Kidney (tissue), 14 donors: ENCODE data around the gene NUP210. TPM values are rescaled to one million over a fixed set of nuclear protein-coding genes. Genes with fewer than 3 reads are reported as not detected.
A peak's percentile ranks its signal among the peaks of the same experiment; 100 is the strongest.

Experiments
- DNase-seq, 5 donors: peaks; one replicate each; pipeline ENCODE4 v3.0.0-alpha.2; 2013 to 2020
- FAIRE-seq: peaks from 2 replicates; lab custom pipeline; 2012; peaks lifted over from hg19 to GRCh38; lab: Jason Lieb, UNC
- H3K27ac ChIP-seq, 2 donors: one replicate each; pipeline ENCODE4 v1.7.0; 2013; ENCODE audit warnings: low read depth in 2 of 2, low read length in 2 of 2, inconsistent platforms in 1 of 2
- H3K27me3 ChIP-seq: one replicate; pipeline ENCODE4 v1.7.1; 2013; ENCODE audit warnings: low read length, inconsistent platforms; ENCODE audit not compliant: control insufficient read depth, insufficient read depth
- H3K36me3 ChIP-seq, 3 donors: one replicate each; pipeline versions ENCODE4 v1.7.0 to v1.7.1; 2013; ENCODE audit warnings: low read length in 3 of 3, control low read depth in 1 of 3, inconsistent platforms in 1 of 3; ENCODE audit not compliant: insufficient read depth in 3 of 3, control insufficient read depth in 2 of 3
- H3K4me1 ChIP-seq, 3 donors: one replicate each; pipeline versions ENCODE4 v1.7.0 to v1.7.1; 2013; ENCODE audit warnings: low read length in 3 of 3, inconsistent platforms in 1 of 3, low read depth in 1 of 3; ENCODE audit not compliant: control insufficient read depth in 2 of 3, insufficient read depth in 2 of 3
- H3K4me3 ChIP-seq, 3 donors: one replicate each; pipeline versions ENCODE4 v1.7.0 to v1.8.1; 2013; ENCODE audit warnings: low read length in 3 of 3, control low read depth in 1 of 3, inconsistent platforms in 1 of 3
- H3K9ac ChIP-seq, 3 donors: one replicate each; pipeline versions ENCODE4 v1.7.0 to v1.7.1; 2013; ENCODE audit warnings: low read length in 3 of 3, control low read depth in 1 of 3, inconsistent platforms in 1 of 3
- H3K9me3 ChIP-seq, 3 donors: one replicate each; pipeline versions ENCODE4 v1.7.0 to v1.7.1; 2013; ENCODE audit warnings: low read length in 3 of 3, control low read depth in 1 of 3, inconsistent platforms in 1 of 3; ENCODE audit not compliant: control insufficient read depth in 2 of 3, insufficient read depth in 1 of 3
- intact Hi-C: fragments of 100-400 bp; cut with DNase I; formaldehyde crosslinking; loops from one replicate; pipeline ENCODE4 v1.11.1; 2022
- polyA plus RNA-seq: library from polyadenylated mRNA; stranded (reverse); fragments of 350-450 nt; fragmentation: Illumina TruSeq; extraction: RNeasy Lipid Tissue Mini Kit (QIAGEN cat#74804); gene quantifications from one replicate; pipeline ENCODE4 v1.2.3, GENCODE V29; 2014; ENCODE audit warnings: low read depth, low replicate concordance; ENCODE audit not compliant: insufficient read depth
- total RNA-seq: library from RNA; stranded (reverse); fragmentation: NEBNext Ultra II Directional; extraction: Animal tissue kit (Norgen Biotek cat#: 25700); gene quantifications from one replicate; pipeline ENCODE4 v1.2.1, GENCODE V29; 2021
- TF ChIP-seq, protein P1 (sequence below): IDR thresholded peaks from 3 replicates; pipeline ENCODE4 v1.5.1; 2012; ENCODE audit warnings: mild to moderate bottlenecking, moderate library complexity, borderline replicate concordance; ENCODE audit not compliant: insufficient read depth; ENCODE audit errors: extremely low read depth
- donor health status: control.
- donor health status: control.
- donor health status: control.
- donor health status: control.
- donor health status: control.
- donor health status: DM: yes; HTN: yes; CAD: no.
- donor health status: Normal renal cell carcinoma (clear cell type).

Gene NUP210
- total and polyA plus RNA-seq, 2 donors from 2014 or later = 5.6 to 22.9 TPM

DNA sequence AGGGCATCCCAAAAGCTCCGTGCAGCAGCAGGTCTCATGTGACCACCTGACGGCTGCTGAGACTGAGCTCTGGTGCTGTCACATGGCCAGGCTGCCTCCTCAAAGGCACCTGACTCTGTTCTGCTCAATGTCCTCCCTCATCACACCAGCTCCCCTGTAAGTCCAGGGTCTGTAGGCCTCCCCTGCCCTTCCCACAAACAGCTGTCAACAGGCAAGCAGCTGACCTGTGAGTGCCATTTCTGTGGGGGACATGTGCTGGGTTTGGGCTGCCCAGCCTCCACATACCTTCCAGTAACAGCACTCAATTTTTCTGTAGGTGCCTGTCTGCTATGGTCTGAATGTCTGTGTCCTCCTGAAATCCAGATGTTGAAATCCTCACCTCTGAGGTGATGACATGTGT, 11.2 kb downstream of the NUP210 start:
- Histone ChIP-seq H3K4me3 (no peak overlapping the region), H3K9me3 (peaks cover 0 to 5% (median 0%) of the 10 kb centered on the region in 3 donors), H3K27ac (no peak overlapping the region), H3K4me1 (no peaks in the 10 kb centered on the region), H3K9ac (no peak overlapping the region), H3K36me3 (no peaks in the 10 kb centered on the region), H3K27me3 (no peaks in the 10 kb centered on the region)
- no peak for FAIRE-seq
- intact Hi-C loops = no loop called here
- DNase-seq = peak in 1 of 5 donors; percentile 19
- TF ChIP-seq, protein P1, sequence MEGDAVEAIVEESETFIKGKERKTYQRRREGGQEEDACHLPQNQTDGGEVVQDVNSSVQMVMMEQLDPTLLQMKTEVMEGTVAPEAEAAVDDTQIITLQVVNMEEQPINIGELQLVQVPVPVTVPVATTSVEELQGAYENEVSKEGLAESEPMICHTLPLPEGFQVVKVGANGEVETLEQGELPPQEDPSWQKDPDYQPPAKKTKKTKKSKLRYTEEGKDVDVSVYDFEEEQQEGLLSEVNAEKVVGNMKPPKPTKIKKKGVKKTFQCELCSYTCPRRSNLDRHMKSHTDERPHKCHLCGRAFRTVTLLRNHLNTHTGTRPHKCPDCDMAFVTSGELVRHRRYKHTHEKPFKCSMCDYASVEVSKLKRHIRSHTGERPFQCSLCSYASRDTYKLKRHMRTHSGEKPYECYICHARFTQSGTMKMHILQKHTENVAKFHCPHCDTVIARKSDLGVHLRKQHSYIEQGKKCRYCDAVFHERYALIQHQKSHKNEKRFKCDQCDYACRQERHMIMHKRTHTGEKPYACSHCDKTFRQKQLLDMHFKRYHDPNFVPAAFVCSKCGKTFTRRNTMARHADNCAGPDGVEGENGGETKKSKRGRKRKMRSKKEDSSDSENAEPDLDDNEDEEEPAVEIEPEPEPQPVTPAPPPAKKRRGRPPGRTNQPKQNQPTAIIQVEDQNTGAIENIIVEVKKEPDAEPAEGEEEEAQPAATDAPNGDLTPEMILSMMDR = no peak

DNA sequence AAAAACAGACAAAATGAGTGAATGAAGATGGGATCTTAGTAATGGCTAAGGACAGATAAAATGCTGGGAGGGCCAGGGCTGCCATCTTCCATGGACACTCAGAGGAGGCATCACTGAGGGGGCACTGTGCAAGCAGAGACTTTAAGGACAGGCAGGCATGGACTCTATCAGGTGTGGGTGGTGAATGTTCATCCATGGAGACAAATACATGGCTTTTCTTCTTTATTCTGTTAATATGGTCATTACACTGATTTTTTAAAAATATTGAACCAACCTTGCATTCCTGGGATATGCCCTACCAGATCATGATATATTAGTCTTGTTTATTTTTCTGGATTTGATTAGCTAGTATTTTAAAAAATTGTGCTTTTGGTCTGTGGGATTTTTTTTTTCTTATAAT, 12.2 kb downstream of the NUP210 start:
- FAIRE-seq = no peak
- no peak overlapping the region for H3K27ac ChIP-seq

DNA sequence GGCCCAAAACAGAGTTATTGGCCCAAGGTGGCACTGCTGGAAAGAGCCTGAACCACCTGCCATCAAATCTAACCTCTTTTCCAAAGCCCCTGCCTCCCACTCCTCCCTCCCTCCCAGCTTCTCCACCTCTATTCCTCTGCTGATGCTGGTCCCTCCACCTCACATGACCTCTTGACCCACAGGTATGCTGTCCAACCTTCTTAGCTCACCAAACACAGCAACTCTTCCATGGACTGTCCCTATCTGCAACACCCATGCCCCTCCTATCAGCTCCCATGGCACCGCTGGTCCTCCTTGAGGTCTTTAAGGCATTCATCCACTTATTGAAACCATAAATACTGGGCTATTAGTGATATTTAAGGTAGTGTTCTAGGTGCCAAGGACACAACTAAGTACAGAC, 12.6 kb downstream of the NUP210 start:
- no peak for FAIRE-seq

More for the DNA sequence above, 12.2 kb downstream of the NUP210 start:
- no peak overlapping the region for H3K9ac ChIP-seq
- DNase-seq = no peak
- H3K4me3 ChIP-seq = no peak overlapping the region
- H3K36me3 ChIP-seq = no peaks in the 10 kb centered on the region
- H3K9me3 ChIP-seq = peaks cover 0 to 8% (median 0%) of the 10 kb centered on the region in 3 donors
- no peaks in the 10 kb centered on the region for H3K27me3 ChIP-seq
- intact Hi-C loops = no loop called here
- H3K4me1 ChIP-seq = no peaks in the 10 kb centered on the region
- TF ChIP-seq, protein P1 = no peak

More for the DNA sequence above, 12.6 kb downstream of the NUP210 start:
- TF ChIP-seq, protein P1 = no peak
- intact Hi-C loops = no loop called here
- Histone ChIP-seq H3K9ac (no peak overlapping the region), H3K9me3 (peaks cover 0 to 8% (median 0%) of the 10 kb centered on the region in 3 donors), H3K36me3 (no peaks in the 10 kb centered on the region), H3K27ac (no peak overlapping the region), H3K4me1 (no peaks in the 10 kb centered on the region), H3K4me3 (no peak overlapping the region), H3K27me3 (no peaks in the 10 kb centered on the region)
- DNase-seq = peak in 1 of 5 donors; percentile 3
